ENCODE data around the gene RAF1. TPM values are rescaled to one million over a fixed set of nuclear protein-coding genes. Genes with fewer than 3 reads are reported as not detected.

RAF1 gene
- total and polyA plus RNA-seq, 2 of the 8 experiments (the other 6 are each of a cell fraction or from before 2014, with no cell fraction given), result 103 to 118 TPM

GRCh38 chr3:12689997-12690711 is 26.2 kb upstream of the RAF1 start (continued):
- no peak for TF ChIP-seq GTF2F1 (IDR thresholded peaks at IDR 0.05; ENCODE audit: borderline replicate concordance, low read depth, low read length)
- TF ChIP-seq CTBP2 (IDR thresholded peaks at IDR 0.05; ENCODE audit: borderline replicate concordance, insufficient read depth, insufficient read length, low read length), result no peak
- no peak for TF ChIP-seq SP4 (IDR thresholded peaks at IDR 0.05; ENCODE audit: low read length)
- TF ChIP-seq CHD2 (IDR thresholded peaks at IDR 0.05; ENCODE audit: low read length), result no peak
- TF ChIP-seq RXRA (IDR thresholded peaks at IDR 0.05; ENCODE audit: insufficient read depth, low read depth, low read length), result no peak
- TF ChIP-seq HDAC6 (IDR thresholded peaks at IDR 0.05; ENCODE audit: low read depth, low read length), result no peak
- no peak for TF ChIP-seq TBP (IDR thresholded peaks at IDR 0.05; ENCODE audit: low read depth, low read length)
- no peak for TF ChIP-seq CEBPB (IDR thresholded peaks at IDR 0.05; ENCODE audit: low read depth, low read length)
- TF ChIP-seq CREB1 (IDR thresholded peaks at IDR 0.05), result no peak
